GM12873 (cell line): ENCODE results near the gene TMEM106C.

Source experiments
- CTCF ChIP-seq: IDR thresholded peaks from 2 replicates; pipeline ENCODE4 v1.5.1; 2012; ENCODE audit warnings: low read depth, mild to moderate bottlenecking, moderate library complexity, low read length, control low read depth; ENCODE audit not compliant: insufficient read depth; ENCODE audit errors: missing control alignments

TMEM106C gene

GRCh38 chr12:47963340-47964040, at the start of gene TMEM106C:
Gene TMEM106C, plus strand, starts transcription at chr12:47963596. Its CDS starts 641 bp downstream, at chr12:47964237.
- peak; percentile 98 for TF ChIP-seq CTCF

GRCh38 chr12:47920913-47921312, 42.5 kb upstream of the TMEM106C start:
- no peak for TF ChIP-seq CTCF

- no peak for TF ChIP-seq CTCF
Measured at GRCh38 chr12:47921907-47922306, 41.5 kb upstream of the TMEM106C start.

GRCh38 chr12:47927346-47927745, 36.0 kb upstream of the TMEM106C start:
- no peak for TF ChIP-seq CTCF

- no peak for TF ChIP-seq CTCF
Measured at GRCh38 chr12:47930634-47931033, 32.8 kb upstream of the TMEM106C start.

- no peak for TF ChIP-seq CTCF
Measured at GRCh38 chr12:47931187-47931586, 32.2 kb upstream of the TMEM106C start.

GRCh38 chr12:47935184-47935583, 28.2 kb upstream of the TMEM106C start:
- TF ChIP-seq CTCF: no peak
